Measurements from ENCODE around the gene OR1I1.
A peak's percentile ranks its signal among the peaks of the same experiment; 100 is the strongest.
"Not testable (repeated sequence)": the region's sequence is repeated elsewhere in the genome, so short reads cannot be mapped to it uniquely, and the experiment has no call there.

Gene OR1I1, protein sequence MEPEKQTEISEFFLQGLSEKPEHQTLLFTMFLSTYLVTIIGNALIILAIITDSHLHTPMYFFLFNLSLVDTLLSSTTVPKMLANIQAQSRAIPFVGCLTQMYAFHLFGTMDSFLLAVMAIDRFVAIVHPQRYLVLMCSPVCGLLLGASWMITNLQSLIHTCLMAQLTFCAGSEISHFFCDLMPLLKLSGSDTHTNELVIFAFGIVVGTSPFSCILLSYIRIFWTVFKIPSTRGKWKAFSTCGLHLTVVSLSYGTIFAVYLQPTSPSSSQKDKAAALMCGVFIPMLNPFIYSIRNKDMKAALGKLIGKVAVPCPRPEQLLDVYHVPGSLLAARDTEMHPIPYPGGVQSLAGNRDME

DNA sequence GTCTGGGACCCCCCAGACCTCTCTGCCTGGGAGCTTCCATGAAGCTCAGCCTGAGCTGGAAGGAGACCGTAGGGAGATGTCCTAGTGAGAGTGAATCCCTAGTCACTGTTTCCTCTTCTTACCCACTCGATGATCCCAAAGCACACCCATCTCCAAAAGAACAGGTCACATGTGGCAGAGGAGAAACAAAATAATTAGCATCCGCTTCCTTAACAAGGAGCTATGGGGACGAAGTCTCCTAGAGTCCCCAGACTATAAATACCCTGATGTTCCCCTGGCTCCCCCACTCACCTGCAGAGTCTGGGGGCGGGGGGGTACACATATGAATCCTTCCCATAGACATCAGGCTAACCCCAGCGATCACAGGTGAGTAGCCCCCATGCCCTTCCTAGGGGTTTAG lies at the start of gene OR1I1:
TSS of gene OR1I1 (plus strand) at position 301 of the 400 bp plus-strand sequence. CDS start 4,855 bp downstream, outside the sequence.
- DNase-seq: no peak

DNA sequence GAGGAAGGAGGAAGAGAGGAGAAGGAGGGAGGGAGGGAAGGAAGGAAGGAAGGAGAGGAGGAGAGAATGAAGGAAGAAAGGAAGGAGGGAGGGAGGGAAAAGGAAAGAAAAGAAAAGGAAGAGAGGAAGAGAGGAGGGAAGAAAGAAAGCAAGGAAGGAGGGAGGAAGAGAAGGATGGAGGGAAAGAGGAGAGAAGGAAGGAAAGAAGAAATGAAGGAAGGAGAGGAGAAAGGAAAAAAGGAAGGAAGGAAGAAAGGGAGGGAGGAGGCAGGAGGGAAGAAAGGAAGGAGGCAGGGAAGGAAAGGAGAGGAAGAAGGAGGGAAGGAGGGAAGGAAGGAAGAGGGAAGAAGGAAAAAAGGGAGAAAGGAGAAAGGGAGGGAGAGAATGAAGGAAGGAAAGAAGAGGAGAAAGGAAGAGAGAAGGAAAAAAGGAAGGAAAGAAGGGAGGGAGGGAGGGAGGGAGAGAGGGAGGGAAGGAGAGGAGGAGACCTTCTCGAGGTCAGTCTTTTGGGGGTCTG lies 46.2 kb upstream of the OR1I1 start:
- no peak for DNase-seq

DNA sequence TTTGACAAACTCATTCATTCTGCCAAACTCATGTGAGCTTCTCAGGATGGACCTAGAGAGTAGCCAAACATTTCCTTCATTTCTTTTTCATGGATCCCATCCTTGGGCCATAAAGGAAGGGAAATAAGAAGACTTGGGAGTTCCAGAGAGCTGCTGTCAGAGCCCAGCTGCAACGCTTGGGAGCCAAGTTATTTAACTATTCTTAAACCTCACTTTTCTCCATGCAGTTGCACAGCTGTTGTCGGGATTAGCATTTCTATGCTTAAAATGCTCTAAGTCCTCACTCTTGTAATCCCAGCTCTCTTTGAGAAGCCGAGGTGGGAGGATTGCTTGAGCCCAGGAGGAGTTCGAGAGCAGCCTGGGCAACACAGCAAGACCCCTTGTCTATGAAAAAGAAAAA lies 44.4 kb upstream of the OR1I1 start:
- no peak for DNase-seq

DNA sequence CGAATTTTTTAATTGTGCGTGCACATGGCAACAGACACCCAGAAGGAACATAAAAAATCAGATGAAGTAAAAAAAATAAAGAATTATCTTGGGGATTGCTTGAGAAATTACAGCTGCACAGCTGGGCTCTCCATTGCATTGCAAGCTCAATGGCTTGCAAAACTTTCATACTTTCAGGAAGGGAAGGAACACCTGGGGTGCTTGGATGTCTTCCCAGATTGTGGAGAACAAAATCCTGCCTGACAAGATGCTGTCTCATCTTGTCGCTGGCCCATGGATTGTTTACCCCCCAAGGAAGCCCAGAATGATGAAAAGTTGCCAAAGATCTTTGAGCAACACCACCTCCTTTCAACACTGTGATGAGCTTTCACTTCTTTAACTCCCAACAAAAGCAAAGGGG lies 43.7 kb upstream of the OR1I1 start:
- no peak for DNase-seq

DNA sequence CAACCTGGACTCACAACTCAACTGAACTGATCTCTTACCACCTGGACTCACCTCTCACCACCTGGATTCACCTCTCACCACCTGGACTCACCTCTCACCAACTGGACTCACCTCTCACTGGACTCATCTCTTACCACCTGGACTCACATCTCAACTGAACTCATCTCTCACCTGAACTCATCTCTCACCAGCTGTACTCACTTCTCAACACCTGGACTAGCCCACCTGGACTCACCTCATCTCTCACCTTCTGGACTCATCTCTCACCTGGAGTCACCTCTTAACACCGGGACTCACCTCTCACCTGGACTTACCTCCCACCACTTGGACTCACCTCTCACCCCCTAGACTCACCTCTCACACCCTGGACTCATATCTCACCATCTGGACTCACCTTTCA lies 40.0 kb upstream of the OR1I1 start:
- DNase-seq: no peak

DNA sequence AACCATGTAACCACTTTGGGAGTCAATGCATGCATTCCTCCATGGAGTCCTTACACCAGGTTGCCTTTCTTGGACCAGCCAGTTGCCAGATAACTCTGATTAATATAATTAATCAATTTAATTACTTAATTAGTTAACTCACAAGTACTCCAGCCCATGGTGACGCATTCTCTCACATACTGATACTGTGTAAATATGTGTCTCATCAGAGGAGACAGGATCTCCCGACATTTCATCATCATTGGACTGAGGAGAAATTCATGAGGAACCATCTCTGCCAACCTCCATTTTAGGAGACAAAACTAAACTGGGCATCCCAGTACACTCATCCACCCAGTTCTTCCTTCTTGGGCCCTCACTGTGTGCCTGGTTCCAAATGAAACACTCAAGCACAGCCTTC lies 39.2 kb upstream of the OR1I1 start:
- no peak for DNase-seq

DNA sequence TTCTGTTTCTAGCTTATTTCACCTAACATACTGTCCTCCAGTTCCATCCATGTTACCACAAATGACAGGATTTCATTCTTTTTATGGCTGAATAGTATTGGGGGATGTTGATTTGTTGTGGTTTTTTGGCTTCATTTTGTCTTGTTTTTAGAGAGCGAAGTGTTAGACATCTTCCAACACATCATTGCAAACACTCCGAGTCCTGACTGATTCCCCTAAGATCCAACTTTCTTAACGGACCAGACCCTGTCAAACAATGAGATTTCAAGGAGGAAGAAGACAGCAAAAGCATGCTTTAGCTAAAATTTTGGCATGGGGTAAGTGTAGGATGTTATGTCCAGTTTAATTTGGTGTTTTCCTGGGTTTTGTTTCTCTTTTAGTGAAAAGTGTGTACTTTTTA lies 36.5 kb upstream of the OR1I1 start:
- DNase-seq: no peak

DNA sequence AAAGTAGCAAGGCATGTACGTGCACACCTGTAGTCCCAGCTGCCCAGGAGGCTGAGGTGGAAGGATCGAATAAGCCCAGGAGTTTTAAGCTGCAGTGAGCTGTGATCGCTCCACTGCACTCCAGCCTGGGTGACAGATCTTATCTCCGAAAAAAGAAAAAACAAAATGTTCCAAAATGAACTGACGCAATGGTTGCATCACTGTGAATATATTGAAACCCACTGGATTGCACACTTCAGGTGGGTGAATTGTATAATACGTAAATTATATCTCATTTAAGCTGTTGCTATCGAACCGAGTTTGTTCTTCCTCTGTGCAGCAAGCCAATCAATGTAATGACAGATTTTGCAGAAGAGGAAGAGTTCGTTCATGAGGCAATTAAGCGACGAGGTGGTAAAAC lies 34.3 kb upstream of the OR1I1 start:
- DNase-seq: no peak

DNA sequence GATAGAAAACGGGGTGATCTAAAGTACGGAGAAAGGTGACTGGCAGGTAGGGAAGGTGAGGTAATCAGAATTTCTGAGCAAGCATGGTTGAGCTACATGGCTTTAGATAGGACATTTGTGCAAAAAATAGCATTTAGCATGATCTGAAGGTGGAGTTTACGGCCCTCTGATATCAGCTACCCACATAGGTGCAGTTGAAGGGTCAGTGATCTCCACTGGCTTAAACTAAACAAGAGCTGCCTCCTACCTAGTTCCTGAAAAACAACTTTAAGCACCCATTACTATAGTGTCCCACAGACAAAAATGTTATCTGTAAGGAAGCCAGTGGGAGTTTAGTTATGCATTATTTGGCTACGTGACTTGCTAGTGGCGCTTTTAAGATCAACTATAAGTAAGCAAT lies 33.9 kb upstream of the OR1I1 start:
- DNase-seq: no peak

DNA sequence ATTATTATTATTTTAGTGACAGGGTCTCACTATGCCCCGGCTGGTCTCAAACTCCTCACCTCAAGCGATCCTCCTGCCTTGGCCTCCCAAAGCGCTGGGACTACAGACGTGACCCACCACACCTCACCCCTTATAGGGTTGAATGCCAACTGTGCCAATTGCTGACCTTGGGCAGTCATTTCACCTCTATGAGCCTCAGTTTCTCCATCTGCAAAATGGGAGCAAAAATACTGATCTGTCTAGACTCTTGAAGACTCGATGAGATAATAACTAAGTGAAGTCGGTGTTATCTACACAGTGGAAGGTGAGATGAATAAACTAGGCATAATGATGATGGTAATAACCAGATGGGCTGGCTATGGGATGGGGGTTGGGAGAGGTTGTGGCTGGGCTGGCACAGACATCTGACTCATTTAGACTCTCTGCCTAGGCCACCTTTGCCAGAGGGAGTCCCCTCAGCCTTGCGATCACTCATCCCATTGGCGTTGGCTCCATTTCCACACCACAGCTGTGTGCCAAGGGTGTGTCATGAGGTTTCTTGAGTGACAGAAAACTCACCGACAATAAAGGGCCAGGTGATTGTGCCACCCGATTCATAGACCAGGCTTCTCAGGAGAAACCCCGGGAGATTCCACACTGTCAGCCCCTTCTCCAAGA lies 33.0 kb upstream of the OR1I1 start, which contains the start of gene CASP14:
TSS of gene CASP14 (plus strand) at position 596 of the 657 bp plus-strand sequence. CDS start 2,772 bp downstream, outside the sequence.
- DNase-seq: no peak

DNA sequence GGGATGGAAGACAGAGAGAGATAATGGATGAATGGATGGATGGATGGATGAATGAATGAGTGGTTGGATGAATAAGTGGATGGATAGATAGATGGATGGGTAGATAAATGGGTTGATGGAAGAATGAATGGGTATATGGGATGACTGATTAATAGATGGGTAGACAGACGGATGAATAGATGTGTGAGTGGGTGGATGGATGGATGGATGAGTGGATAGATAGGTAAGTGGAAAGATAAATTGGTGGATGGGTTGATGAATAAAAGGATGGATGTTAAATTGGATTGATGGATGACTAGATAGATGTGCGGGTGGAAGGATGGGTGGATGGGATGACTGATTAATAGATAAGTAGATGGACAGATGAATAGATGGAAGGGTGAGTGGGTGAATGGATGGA lies 31.4 kb upstream of the OR1I1 start:
- no peak for DNase-seq

DNA sequence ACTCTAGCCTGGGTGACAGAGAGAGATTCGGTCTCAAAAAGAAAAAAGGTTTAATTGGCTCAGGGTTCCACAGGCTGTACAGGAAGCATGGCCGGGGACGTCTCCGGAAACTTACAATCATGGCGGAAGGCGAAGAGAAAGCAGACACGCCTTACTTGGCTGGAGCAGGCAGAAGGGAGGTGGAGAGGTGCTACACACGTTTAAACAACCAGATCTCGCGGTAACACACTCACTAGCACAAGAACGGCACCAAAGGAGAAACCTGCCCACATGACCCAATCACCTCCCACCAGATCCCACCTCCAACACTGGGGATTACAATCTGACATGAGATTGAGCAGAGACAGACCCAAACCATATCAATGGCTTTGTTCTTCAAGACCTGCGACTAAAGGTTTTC lies 20.0 kb upstream of the OR1I1 start:
- no peak for DNase-seq

DNA sequence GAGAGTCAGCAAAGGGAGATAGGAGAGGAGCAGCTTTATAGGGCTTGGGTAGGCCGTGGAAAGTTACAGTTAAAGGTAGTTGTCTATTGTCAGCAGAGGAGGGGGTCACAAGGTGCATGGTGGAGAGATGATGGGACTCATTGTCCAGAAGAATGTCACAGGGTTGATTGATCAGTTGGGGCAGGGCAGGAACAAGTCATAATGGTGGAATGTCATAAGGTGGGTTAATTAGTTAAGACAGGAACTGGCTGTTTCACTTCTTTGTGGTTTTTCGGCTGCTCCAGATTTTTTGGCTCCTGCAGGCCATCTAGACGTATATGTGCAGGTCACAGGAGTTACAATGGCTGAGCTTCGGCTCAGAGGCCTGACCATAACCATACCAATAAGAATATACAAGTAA lies 11.6 kb upstream of the OR1I1 start:
- DNase-seq: not testable (repeated sequence)

DNA sequence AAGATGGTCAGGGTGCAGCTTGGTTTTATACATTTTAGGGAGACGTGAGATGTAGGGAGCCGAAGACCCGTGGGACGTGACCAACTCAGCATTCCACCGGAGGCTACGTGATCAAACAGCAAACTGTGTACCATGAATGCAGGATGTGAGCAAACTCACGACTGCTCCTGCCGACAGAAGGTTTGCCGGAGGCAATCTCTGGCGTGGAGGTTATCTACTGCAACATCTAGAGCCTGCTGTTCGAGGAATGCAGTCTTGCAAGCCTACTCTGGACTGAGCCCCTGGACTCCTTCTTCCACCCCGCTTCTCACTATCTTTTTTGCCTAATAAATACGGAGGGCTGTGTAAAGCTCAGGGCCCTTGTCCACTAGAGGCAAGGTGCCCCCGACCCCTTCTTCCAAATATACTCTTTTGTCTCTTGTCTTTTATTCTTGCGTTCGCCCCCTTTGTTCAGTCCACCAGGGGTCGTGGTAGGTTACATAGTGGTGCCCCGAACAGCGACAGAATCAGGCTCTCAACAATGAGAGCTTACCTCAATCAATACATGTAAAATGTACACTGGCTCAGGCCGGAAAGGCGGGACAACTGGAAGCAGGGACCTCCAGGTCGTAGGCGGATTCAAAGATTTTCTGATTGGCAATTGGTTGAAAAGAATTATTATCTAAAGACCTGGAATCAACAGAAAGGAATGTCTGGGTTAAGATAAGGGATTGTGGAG lies 8.9 kb upstream of the OR1I1 start:
- DNase-seq: no peak

DNA sequence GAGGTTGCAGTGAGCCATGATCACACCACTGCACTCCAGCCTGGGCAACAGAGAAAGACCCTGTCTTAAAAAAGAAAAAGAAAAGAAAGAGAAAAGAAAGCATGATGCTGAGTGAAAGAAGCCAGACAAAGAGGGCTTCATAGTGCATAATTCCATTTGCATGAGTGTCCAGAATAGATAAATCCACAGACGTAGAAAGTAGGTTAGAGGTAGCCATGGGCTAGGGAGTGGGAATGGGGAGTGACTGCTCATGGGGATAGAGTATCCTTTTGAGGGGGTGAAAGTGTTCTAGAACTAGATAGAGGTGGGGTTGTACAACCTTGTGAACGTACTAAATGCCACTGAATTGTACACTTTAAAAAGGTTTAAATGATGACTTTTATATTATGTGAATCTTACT lies 7.6 kb upstream of the OR1I1 start:
- DNase-seq: no peak

DNA sequence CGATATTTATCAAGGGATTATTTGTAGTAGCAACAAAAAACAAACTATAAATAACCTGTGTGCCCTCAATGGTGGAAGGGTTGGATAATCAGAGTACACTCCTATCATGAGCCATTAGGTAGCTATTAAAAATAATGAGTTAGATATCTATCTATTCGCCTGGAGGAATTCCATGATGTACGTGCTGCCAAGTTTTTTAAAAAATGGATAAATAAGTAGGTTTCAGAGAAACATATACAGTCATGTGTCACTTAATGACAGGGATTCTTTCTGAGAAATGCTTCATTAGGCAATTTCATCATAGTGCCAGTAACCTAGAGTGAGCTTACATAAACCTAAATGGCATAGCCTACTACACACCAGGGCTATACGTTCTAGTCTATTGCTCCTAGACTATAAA lies 6.2 kb upstream of the OR1I1 start:
- DNase-seq: no peak

DNA sequence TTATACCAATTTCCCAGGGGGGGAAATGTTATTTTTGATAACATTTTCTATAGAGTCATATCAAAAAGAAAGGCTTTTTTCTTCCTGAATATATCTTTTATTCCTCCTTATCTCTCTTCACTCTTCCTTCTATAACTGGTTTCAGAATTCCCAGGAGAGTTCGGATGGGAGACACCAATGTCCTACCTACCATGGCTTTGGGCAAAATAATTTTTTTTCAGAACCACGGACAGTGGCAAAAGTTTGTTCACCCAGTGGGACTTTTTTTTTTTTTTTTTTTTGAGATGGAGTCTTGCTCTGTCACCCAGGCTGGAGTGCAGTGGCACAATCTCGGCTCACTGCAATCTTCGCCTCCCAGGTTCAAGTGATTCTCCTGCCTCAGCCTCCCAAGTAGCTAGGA lies 2.0 kb upstream of the OR1I1 start:
- DNase-seq: not testable (repeated sequence)

DNA sequence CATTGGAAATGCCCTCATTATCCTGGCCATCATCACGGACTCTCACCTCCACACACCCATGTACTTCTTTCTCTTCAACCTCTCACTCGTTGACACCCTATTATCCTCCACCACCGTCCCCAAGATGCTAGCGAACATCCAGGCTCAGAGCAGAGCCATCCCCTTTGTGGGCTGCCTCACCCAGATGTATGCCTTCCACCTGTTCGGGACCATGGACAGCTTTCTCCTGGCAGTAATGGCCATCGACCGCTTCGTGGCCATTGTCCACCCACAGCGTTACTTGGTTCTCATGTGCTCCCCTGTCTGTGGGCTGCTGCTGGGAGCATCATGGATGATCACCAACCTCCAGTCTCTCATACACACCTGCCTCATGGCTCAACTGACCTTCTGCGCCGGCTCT lies 5.2 kb downstream of the OR1I1 start:
- no peak for DNase-seq

DNA sequence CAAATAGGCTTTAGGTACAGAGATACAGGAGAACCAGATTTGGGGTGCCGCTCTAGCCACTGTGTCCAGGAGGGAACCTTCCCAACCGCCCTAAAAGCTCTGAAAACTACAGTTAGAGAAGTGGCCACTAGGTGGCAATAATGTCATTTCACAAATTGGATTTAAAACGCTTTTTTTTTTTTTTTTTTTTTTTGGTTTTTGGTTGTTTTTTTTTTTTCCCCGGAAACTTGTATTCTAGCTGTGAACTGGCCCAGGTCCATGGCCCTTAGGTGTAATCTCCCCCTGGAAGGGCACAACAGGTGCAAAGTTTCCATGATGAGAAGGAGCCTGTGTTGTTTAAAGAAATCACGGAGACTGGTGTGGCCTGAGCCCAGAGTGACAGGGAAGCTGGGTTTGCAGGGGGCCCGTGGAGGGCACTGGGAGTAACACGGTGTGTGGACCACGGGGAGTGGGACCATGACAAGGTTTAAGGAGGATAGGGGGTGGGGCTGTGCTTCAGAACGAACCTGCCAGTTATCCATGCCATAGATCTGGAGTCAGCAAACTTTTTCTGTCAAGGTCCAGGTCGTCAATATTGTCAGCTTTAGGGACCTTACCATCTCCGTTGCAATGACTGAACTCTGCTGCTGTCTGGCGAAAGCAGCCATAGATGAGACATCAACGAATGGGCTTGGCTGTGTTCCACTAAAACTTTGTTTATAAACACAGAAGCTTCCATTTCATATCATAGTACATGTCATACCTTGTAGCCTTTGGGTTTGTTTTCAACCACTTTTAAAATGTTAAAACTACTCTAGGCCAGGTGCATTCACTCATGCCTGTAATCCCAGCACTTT lies 10.1 kb downstream of the OR1I1 start:
- peak; percentile 16 for DNase-seq

DNA sequence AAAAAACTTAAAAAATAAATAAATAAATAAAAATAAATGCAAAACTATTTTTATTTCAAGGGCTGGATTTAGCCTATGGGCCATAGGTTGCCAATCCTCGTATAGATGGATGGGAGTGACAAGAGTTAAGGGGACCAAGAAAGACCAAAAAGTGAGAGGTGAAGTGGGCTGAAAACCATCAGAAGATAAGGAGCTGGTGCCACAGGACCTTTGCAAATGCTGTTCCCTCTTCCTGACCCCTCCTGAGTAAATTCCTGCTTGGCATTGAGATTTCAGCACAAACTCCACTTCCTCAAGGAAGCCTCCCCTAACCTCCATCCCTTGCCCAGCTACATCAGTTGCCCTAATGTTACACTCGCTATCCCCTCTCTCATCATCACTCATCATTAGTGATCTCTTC lies 11.0 kb downstream of the OR1I1 start:
- DNase-seq: no peak

DNA sequence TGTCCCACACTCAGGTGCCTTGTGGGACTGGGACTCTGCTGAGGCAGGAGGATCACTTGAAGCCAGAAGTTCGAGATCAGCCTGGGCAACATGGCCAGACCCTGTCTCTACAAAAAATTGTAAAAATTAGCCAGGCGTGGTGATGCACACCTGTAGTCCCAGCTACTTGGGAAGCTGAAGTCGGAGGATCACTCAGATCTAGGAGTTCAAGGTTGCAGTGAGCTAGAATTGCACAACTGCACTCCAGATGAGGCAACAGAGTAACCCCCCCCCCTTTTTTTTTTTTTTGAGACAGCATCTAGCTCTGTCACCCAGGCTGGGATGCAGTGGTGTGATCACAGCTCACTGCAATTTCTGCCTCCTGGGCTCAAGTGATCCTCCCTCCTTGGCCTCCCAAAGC lies 14.2 kb downstream of the OR1I1 start:
- DNase-seq: no peak

DNA sequence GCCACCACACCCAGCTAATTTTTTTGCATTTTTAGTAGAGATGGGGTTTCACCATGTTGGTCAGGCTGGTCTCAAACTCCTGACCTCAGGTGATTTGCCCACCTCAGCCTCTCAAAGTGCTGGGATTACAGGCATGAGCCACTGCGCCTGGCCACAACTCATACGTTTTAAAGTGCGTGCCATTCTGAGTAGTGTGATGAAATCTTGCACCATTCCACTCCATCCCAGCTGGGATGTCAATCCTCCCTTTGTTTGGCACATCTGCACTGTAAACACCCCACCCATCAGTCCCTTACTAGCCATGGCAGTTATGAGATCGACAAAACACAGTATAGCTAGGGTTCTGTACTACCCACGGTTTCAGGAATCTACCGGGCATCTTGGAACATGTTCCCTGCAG lies 16.0 kb downstream of the OR1I1 start:
- not testable (repeated sequence) for DNase-seq

DNA sequence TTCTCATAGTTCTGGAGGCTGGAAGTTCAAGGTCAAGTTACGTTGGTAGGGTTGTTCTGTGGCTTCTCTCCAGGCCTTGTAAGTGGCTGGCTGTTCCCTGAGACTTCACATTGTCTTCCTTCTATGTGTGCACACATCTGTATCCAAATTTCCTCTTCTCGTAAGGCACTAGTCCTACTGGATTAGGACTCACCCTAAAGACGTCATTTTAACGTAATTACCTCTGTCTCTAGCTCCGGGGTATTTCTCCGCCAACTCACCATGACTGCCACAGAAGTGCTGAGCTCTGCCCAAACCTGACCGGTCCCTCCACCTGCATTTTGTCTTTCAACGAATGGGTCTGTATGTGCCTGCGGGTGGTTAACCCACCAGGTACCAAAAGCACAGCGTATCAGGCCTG lies 16.4 kb downstream of the OR1I1 start:
- DNase-seq: no peak

Data from activated naive CD4-positive, alpha-beta T cell treated with Interleukin-2 at 50 U/mL for 16 hours (primary cell).